Tibial nerve (tissue), 4 donors: Measurements from ENCODE around the gene FAM200C.

Source experiments
- EP300 ChIP-seq, 2 donors: sonication (generic); formaldehyde crosslinking; IDR thresholded peaks; one replicate each; pipeline ENCODE4 v1.6.1; 2017; ENCODE audit warnings: antibody characterized with exemption in 2 of 2, mild to moderate bottlenecking in 1 of 2
- POLR2A ChIP-seq, 2 donors: fragments of 450-650 bp; IDR thresholded peaks; one replicate each; pipeline ENCODE4 v1.6.1; 2017; ENCODE audit warnings: antibody characterized with exemption in 2 of 2, mild to moderate bottlenecking in 2 of 2, moderate library complexity in 2 of 2
- TF ChIP-seq, protein P1 (sequence below), 5 experiments: fragments of 200-600 bp in 3 of 5; fragments of 450-650 bp in 2 of 5; sonication (generic) in 3 of 5; IDR thresholded peaks; one replicate each; pipeline ENCODE4 v1.5.1; 2016 to 2019; ENCODE audit warnings: antibody characterized with exemption in 5 of 5, mild to moderate bottlenecking in 3 of 5, moderate library complexity in 2 of 5

DNA sequence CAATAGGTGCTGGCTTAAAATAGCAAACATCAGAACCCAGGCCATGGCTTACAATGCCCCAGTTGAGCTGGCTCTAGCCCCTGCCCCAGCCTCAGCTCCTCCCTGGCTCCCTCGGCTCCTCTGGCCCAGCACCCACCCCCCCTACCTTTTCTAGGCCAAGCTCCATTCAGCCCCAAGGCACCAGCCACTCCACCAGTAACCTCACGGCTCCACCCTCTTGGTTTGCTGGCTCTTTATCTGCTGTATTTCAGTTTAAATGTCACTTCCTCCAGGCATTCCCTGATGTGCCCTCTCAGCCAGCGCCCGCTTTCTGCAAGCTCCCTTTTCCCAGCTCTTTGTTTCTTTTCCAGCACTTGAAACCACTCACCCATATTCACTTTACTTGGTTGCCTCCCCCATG lies 40.0 kb downstream of the FAM200C start:
- TF ChIP-seq, protein P1, sequence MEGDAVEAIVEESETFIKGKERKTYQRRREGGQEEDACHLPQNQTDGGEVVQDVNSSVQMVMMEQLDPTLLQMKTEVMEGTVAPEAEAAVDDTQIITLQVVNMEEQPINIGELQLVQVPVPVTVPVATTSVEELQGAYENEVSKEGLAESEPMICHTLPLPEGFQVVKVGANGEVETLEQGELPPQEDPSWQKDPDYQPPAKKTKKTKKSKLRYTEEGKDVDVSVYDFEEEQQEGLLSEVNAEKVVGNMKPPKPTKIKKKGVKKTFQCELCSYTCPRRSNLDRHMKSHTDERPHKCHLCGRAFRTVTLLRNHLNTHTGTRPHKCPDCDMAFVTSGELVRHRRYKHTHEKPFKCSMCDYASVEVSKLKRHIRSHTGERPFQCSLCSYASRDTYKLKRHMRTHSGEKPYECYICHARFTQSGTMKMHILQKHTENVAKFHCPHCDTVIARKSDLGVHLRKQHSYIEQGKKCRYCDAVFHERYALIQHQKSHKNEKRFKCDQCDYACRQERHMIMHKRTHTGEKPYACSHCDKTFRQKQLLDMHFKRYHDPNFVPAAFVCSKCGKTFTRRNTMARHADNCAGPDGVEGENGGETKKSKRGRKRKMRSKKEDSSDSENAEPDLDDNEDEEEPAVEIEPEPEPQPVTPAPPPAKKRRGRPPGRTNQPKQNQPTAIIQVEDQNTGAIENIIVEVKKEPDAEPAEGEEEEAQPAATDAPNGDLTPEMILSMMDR (IDR thresholded peaks at IDR 0.05): no peak
- no peak for TF ChIP-seq POLR2A (IDR thresholded peaks at IDR 0.05)
- TF ChIP-seq EP300 (IDR thresholded peaks at IDR 0.05): no peak
